ENCODE measurements around the gene IGSF21. TPM values are rescaled to one million over a fixed set of nuclear protein-coding genes. Genes with fewer than 3 reads are reported as not detected.

Gene IGSF21
- total RNA-seq, 1 experiment from 2014 or later: not detected

GRCh38 chr1:18343581-18343980 is 236.0 kb downstream of the IGSF21 start:
- intact Hi-C loops (cut with micrococcal nuclease; ENCODE audit: unreplicated experiment): no loop called here
- no TSS peak for BruUV-seq (replicated peaks)
- peaks cover 2% of the 10 kb centered on the region for H3K9me3 Mint-ChIP-seq (ENCODE audit: low read depth, unreplicated experiment)
- H3K27ac Mint-ChIP-seq (ENCODE audit: unreplicated experiment): no peak overlapping the region
- DNase-seq: no peak
- no peaks in the 10 kb centered on the region for H3K36me3 Mint-ChIP-seq (ENCODE audit: insufficient read depth, unreplicated experiment)
- CTCF ChIA-PET: no interaction called here
- peaks cover 31% of the 10 kb centered on the region for H3K27me3 Mint-ChIP-seq (ENCODE audit: unreplicated experiment)
- H3K4me1 Mint-ChIP-seq (ENCODE audit: low read depth, unreplicated experiment): no peaks in the 10 kb centered on the region
- TF ChIP-seq, protein P1, sequence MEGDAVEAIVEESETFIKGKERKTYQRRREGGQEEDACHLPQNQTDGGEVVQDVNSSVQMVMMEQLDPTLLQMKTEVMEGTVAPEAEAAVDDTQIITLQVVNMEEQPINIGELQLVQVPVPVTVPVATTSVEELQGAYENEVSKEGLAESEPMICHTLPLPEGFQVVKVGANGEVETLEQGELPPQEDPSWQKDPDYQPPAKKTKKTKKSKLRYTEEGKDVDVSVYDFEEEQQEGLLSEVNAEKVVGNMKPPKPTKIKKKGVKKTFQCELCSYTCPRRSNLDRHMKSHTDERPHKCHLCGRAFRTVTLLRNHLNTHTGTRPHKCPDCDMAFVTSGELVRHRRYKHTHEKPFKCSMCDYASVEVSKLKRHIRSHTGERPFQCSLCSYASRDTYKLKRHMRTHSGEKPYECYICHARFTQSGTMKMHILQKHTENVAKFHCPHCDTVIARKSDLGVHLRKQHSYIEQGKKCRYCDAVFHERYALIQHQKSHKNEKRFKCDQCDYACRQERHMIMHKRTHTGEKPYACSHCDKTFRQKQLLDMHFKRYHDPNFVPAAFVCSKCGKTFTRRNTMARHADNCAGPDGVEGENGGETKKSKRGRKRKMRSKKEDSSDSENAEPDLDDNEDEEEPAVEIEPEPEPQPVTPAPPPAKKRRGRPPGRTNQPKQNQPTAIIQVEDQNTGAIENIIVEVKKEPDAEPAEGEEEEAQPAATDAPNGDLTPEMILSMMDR (IDR thresholded peaks at IDR 0.05; ENCODE audit: unreplicated experiment): no peak
- H3K4me3 Mint-ChIP-seq (ENCODE audit: low read depth, unreplicated experiment): no peak overlapping the region

GRCh38 chr1:18344755-18345154 is 237.2 kb downstream of the IGSF21 start:
- intact Hi-C loops (cut with micrococcal nuclease; ENCODE audit: unreplicated experiment): no loop called here
- Mint-ChIP-seq H3K9me3 (ENCODE audit: low read depth, unreplicated experiment) (peaks cover 2% of the 10 kb centered on the region), H3K27ac (ENCODE audit: unreplicated experiment) (no peak overlapping the region), H3K27me3 (ENCODE audit: unreplicated experiment) (peaks cover 43% of the 10 kb centered on the region), H3K4me3 (ENCODE audit: low read depth, unreplicated experiment) (no peak overlapping the region), H3K4me1 (ENCODE audit: low read depth, unreplicated experiment) (no peaks in the 10 kb centered on the region), H3K36me3 (ENCODE audit: insufficient read depth, unreplicated experiment) (no peaks in the 10 kb centered on the region)
- CTCF ChIA-PET: interaction anchor here (0.6 kb wide), 1 partner anchor 19 kb away, joined by 3 read pairs; no protein-coding TSS in a partner anchor
- no TSS peak for BruUV-seq (replicated peaks)
- DNase-seq: no peak
- TF ChIP-seq, protein P1 (IDR thresholded peaks at IDR 0.05; ENCODE audit: unreplicated experiment): no peak

DNA sequence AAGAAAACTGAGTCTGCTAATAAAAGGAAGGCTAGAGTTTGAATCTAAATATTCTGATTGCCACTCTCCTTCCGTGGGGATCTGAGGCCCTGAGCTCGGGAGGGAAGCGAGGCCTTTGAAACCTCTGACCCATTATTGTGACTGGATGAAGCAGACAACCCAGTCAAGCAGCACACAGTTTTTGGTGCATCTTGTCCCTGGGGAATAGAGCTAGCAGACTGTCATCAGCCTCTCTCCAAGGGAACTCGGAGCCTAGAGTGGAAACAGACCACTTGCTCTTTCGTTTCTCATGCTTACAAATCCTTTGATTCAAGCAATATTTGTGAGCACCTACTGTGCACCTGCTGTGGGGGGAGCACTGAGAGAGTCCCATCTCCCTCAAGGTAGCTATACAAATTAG is 240.0 kb downstream of the IGSF21 start:
- BruUV-seq (replicated peaks): no TSS peak
- H3K36me3 Mint-ChIP-seq (ENCODE audit: insufficient read depth, unreplicated experiment): no peaks in the 10 kb centered on the region
- H3K27me3 Mint-ChIP-seq (ENCODE audit: unreplicated experiment): peaks cover 41% of the 10 kb centered on the region
- CTCF ChIA-PET: interaction anchor here (0.6 to 0.7 kb wide), 2 partner anchors 209 to 1909 kb away, joined by 8 read pairs; no protein-coding TSS in a partner anchor
- H3K4me3 Mint-ChIP-seq (ENCODE audit: low read depth, unreplicated experiment): no peak overlapping the region
- TF ChIP-seq, protein P1 (IDR thresholded peaks at IDR 0.05; ENCODE audit: unreplicated experiment): no peak
- H3K4me1 Mint-ChIP-seq (ENCODE audit: low read depth, unreplicated experiment): no peaks in the 10 kb centered on the region
- intact Hi-C loops (cut with micrococcal nuclease; ENCODE audit: unreplicated experiment): no loop called here
- peaks cover 2% of the 10 kb centered on the region for H3K9me3 Mint-ChIP-seq (ENCODE audit: low read depth, unreplicated experiment)
- no peak overlapping the region for H3K27ac Mint-ChIP-seq (ENCODE audit: unreplicated experiment)
- DNase-seq: no peak

DNA sequence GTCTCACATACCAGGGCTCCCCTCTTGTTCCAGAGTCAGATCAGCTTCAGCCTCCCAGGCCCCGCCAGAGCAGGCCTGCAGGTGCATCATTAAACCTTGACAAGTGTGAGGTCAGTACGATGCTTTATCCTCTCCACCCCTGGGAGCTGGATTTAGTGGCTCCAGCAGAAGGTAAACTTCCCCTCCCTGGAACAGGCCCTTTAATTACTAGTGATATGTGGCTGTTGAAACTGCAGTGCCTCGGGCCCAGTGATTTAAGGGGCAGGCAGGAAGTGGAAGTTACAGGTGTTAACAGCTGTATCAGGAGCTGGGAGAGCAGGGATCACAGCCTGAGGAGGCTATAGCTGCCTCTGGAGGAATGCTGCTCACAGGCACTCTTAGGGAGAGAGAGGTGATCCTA is 240.8 kb downstream of the IGSF21 start:
- Mint-ChIP-seq H3K9me3 (ENCODE audit: low read depth, unreplicated experiment) (peaks cover 2% of the 10 kb centered on the region), H3K36me3 (ENCODE audit: insufficient read depth, unreplicated experiment) (no peaks in the 10 kb centered on the region), H3K27ac (ENCODE audit: unreplicated experiment) (no peak overlapping the region), H3K4me3 (ENCODE audit: low read depth, unreplicated experiment) (no peak overlapping the region), H3K27me3 (ENCODE audit: unreplicated experiment) (peaks cover 41% of the 10 kb centered on the region), H3K4me1 (ENCODE audit: low read depth, unreplicated experiment) (no peaks in the 10 kb centered on the region)
- CTCF ChIA-PET: no interaction called here
- BruUV-seq (replicated peaks): no TSS peak
- intact Hi-C loops (cut with micrococcal nuclease; ENCODE audit: unreplicated experiment): no loop called here
- TF ChIP-seq, protein P1 (IDR thresholded peaks at IDR 0.05; ENCODE audit: unreplicated experiment): no peak
- no peak for DNase-seq
